Smooth muscle cell (in vitro differentiated cells): Measurements from ENCODE around the gene POLA2. TPM values are rescaled to one million over a fixed set of nuclear protein-coding genes. Genes with fewer than 3 reads are reported as not detected.

Source experiments
- DNase-seq: peaks from one replicate; lab custom pipeline; 2025; ENCODE audit not compliant: unreplicated experiment; lab: John Stamatoyannopoulos, UW
- H2AFZ ChIP-seq: fragments of 200-600 bp; sonication (generic); 2 replicates; pipeline ENCODE4 v1.6.0; 2016; ENCODE audit warnings: antibody characterized with exemption, low read depth, mild to moderate bottlenecking
- H3F3A ChIP-seq: fragments of 200-600 bp; sonication (generic); 2 replicates; pipeline ENCODE4 v1.6.0; 2017; ENCODE audit warnings: antibody characterized with exemption, low read depth
- H3K27ac ChIP-seq: fragments of 200-600 bp; sonication (generic); 2 replicates; pipeline ENCODE4 v1.5.1; 2016; ENCODE audit warnings: low read depth, mild to moderate bottlenecking
- H3K27me3 ChIP-seq: fragments of 200-600 bp; sonication (generic); 2 replicates; pipeline ENCODE4 v1.6.1; 2016; ENCODE audit warnings: low read depth, mild to moderate bottlenecking
- H3K36me3 ChIP-seq: fragments of 200-600 bp; sonication (generic); 2 replicates; pipeline ENCODE4 v1.5.1; 2016; ENCODE audit warnings: low read depth
- H3K4me1 ChIP-seq: fragments of 200-600 bp; sonication (generic); 2 replicates; pipeline ENCODE4 v1.5.1; 2016; ENCODE audit warnings: low read depth
- H3K4me2 ChIP-seq: fragments of 200-600 bp; sonication (generic); 2 replicates; pipeline ENCODE4 v1.6.0; 2016; ENCODE audit warnings: mild to moderate bottlenecking
- H3K4me3 ChIP-seq: fragments of 200-600 bp; sonication (generic); 2 replicates; pipeline ENCODE4 v1.5.1; 2016; ENCODE audit warnings: mild to moderate bottlenecking
- H3K79me2 ChIP-seq: fragments of 200-600 bp; sonication (generic); 2 replicates; pipeline ENCODE4 v1.6.0; 2016; ENCODE audit warnings: low read depth, mild to moderate bottlenecking
- H3K9ac ChIP-seq: fragments of 200-600 bp; sonication (generic); 2 replicates; pipeline ENCODE4 v1.6.0; 2016; ENCODE audit warnings: low read depth
- H3K9me3 ChIP-seq: fragments of 200-600 bp; sonication (generic); replicated peaks from 2 replicates; pipeline ENCODE4 v1.5.1; 2016; ENCODE audit warnings: low read depth
- H4K20me1 ChIP-seq: fragments of 200-600 bp; sonication (generic); 2 replicates; pipeline ENCODE4 v1.6.0; 2016; ENCODE audit warnings: low read depth
- CTCF ChIP-seq: fragments of 200-600 bp; sonication (generic); IDR thresholded peaks from 2 replicates; pipeline ENCODE4 v1.5.1; 2017; ENCODE audit warnings: borderline replicate concordance, mild to moderate bottlenecking, antibody characterized with exemption; ENCODE audit not compliant: insufficient read depth, poor library complexity, severe bottlenecking
- WGBS: methylation state at CpG from one replicate; pipeline ENCODE4 v1.1.7; 2016; ENCODE audit warnings: low lambda C conversion rate; 5-methylcytosine and 5-hydroxymethylcytosine counted together
- polyA plus RNA-seq: library from polyadenylated mRNA; unstranded; fragments of >200 nt; fragmentation: Nextera tagmentation; extraction: Ambion mirVana; gene quantifications from 2 replicates; pipeline ENCODE4 v1.2.1, GENCODE V29; 2016
- total RNA-seq: library from RNA; depleted of rRNA; stranded (reverse); fragments of >200 nt; gene quantifications from 2 replicates; pipeline ENCODE4 v1.2.3, GENCODE V29; 2014

POLA2 gene
- total and polyA plus RNA-seq, 2 experiments from 2014 or later, result 2.5 to 8.4 TPM

DNA sequence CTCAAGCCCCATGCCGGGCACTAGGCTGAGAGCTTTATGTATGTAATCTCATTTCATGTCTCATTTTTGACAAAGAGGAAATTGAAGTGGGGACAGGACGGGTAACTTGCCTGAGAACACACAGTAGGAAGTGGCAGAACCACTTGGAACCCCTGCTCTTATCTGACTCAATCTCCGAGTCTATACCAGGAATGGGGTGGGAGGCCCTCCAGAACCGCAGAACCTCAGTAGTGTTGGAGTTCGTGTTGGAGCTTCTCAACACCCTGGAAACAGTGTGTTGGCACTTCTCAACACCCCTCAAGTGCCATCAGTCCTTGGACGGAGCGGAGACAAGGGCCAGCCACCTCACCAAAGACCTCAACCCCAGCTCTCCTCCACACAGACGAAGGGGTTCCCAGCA is 38.8 kb upstream of the POLA2 start:
- Histone ChIP-seq H2AFZ (no peak overlapping the region), H3K36me3 (no peaks in the 10 kb centered on the region), H3F3A (no peaks in the 10 kb centered on the region), H3K4me1 (peaks cover 11% of the 10 kb centered on the region), H3K9me3 (no peaks in the 10 kb centered on the region), H4K20me1 (no peaks in the 10 kb centered on the region), H3K4me2 (no peak overlapping the region), H3K27ac (no peak overlapping the region), H3K27me3 (no peaks in the 10 kb centered on the region), H3K4me3 (no peak overlapping the region), H3K79me2 (no peaks in the 10 kb centered on the region), H3K9ac (no peak overlapping the region)
- WGBS, result 93% methylated on average over 8 of the region's 8 CpGs
- no peak for DNase-seq
- no peak for TF ChIP-seq CTCF

DNA sequence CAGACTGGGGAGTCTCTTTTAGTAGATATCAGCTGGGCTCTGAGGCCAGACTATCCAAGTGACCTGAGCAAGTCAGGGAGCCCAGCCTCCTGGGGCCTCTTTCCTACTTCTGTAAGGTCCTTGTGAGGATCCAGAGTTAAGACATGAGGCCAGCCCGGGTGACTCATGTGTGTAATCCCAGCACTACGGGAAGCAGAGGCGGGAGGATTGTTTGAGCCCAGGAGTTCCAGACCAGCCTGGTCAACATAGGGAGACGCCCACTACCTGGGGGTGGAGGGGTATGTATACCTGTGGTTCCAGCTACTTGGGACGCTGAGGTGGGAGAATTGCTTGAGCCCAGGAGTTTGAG is 36.9 kb upstream of the POLA2 start:
- H3K9me3 ChIP-seq, result no peaks in the 10 kb centered on the region
- H3K4me2 ChIP-seq, result peak overlapping the region; percentile 96
- peak; percentile 23 for DNase-seq
- H3F3A ChIP-seq, result no peaks in the 10 kb centered on the region
- peaks cover 11% of the 10 kb centered on the region for H3K4me1 ChIP-seq
- peak overlapping the region; percentile 58 for H3K4me3 ChIP-seq
- H3K36me3 ChIP-seq, result no peaks in the 10 kb centered on the region
- 6% methylated on average over 5 of the region's 5 CpGs for WGBS
- no peak for TF ChIP-seq CTCF
- H3K27me3 ChIP-seq, result no peaks in the 10 kb centered on the region
- H4K20me1 ChIP-seq, result no peaks in the 10 kb centered on the region
- peak overlapping the region; percentile 79 for H2AFZ ChIP-seq
- H3K9ac ChIP-seq, result no peak overlapping the region
- H3K79me2 ChIP-seq, result no peaks in the 10 kb centered on the region
- H3K27ac ChIP-seq, result peak overlapping the region; percentile 72

DNA sequence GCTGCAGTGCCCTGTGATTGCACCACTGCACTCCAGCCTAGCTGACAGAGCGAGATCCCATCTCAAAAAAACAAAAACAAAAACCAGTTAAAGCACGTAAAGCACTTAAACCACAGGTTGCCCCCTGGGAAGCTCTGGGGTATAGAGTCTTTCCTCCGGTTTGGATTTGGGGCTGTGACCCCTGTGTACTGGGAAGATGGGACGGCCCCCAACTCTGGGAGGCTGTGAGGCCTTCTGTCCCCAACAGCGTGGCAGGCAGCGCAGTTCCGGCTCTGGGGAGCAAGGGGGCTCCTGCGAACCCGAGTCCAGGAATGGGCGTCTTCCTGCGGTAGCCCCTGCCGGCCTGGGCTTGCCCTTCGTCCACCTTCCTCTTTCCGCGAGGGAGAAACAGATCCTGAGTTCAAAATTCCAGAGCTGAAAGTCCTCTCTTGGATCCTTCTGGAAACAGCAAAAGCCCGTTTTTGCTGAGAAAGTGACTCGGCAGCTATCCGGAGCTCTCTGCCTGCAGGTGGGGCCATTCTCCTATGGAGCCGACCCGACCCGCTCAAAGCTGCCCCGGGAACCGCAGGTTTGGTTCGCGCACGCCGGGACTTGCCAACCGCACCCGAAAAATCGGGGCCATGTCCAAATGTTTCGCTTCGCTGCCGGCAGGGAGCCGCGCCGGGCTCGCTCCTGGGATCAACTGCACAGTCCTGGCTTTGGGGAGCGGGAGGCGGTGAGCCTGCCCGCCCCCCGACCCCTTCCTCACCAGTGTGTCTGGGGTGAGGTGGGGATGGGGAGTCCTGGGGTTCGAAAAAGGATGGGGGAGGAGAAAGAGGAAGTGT is 36.3 kb upstream of the POLA2 start:
- Histone ChIP-seq H3K9me3 (no peaks in the 10 kb centered on the region), H3K36me3 (no peaks in the 10 kb centered on the region), H3K9ac (peak overlapping the region; percentile 38), H3K4me2 (peak overlapping the region; percentile 96), H3F3A (no peaks in the 10 kb centered on the region), H3K27ac (peak overlapping the region; percentile 72), H4K20me1 (no peaks in the 10 kb centered on the region), H2AFZ (peak overlapping the region; percentile 79), H3K4me3 (peak overlapping the region; percentile 58), H3K4me1 (peaks cover 11% of the 10 kb centered on the region), H3K27me3 (no peaks in the 10 kb centered on the region), H3K79me2 (no peaks in the 10 kb centered on the region)
- peak; percentile 34 for TF ChIP-seq CTCF
- DNase-seq, result no peak
- WGBS, result 7% methylated on average over 42 of the region's 42 CpGs

DNA sequence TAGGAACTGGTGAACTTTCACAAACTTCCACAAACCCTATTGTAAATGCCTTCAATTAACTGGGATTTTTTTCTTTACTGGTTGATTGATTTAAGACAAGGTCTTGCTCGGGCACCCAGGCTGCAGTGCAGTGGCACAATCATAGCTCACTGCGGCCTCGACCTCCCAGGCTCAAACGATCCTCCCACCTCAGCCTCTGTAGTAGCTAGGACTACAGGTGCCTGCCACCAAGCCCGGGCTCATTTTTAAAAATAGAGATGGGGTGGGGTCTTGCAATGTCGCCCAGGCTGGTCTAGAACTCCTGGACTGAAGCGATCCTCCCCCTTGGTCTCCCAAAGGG is 35.7 kb upstream of the POLA2 start:
- peak overlapping the region; percentile 38 for H3K9ac ChIP-seq
- no peaks in the 10 kb centered on the region for H3K27me3 ChIP-seq
- no peak overlapping the region for H3K27ac ChIP-seq
- no peaks in the 10 kb centered on the region for H4K20me1 ChIP-seq
- no peak for DNase-seq
- peak overlapping the region; percentile 96 for H3K4me2 ChIP-seq
- peak overlapping the region; percentile 79 for H2AFZ ChIP-seq
- H3K36me3 ChIP-seq, result no peaks in the 10 kb centered on the region
- no peak for TF ChIP-seq CTCF
- no peaks in the 10 kb centered on the region for H3F3A ChIP-seq
- H3K79me2 ChIP-seq, result no peaks in the 10 kb centered on the region
- H3K4me3 ChIP-seq, result peak overlapping the region; percentile 58
- H3K4me1 ChIP-seq, result peaks cover 11% of the 10 kb centered on the region
- H3K9me3 ChIP-seq, result no peaks in the 10 kb centered on the region
- 77% methylated on average over 7 of the region's 7 CpGs for WGBS
